22Rv1 (cell line): Measurements from ENCODE around the gene KLHL12.

Source experiments
- ZFX ChIP-seq: fragments of 450-650 bp; IDR thresholded peaks from 2 replicates; pipeline ENCODE4 v1.6.1; 2017; ENCODE audit warnings: antibody characterized with exemption, borderline replicate concordance
- TF ChIP-seq, protein P1 (sequence below): fragments of 450-650 bp; IDR thresholded peaks from 2 replicates; pipeline ENCODE4 v1.5.1; 2017; ENCODE audit warnings: mild to moderate bottlenecking

DNA sequence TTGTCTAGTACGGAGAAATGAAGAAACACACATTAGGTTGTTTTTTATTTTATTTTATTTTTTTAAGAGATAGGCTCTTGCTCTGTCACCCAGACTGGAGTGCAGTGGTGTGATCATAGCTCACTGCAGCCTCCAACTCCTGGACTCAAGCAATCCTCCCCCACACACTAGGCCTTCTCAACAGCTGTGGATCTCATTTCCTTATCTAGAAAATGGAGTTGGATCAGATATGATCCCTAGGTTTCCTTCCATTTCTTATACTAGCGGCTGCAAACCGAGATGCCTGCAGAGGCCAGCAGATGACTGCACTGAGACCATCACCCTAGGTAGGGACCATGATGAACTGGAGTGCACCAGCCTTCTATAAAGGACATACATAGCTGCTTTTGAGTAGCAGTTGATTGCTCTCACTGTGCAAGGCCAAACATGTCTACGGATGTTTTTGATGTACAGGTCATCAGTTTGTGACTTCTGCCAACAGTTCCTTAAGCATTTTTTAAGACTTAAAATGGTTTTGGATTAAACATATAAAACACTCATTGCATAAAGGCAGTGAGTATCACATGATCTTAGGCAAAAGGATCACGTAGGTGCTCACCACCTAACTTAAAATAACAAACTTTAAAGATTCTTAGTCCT lies 11.4 kb upstream of the KLHL12 start:
- TF ChIP-seq, protein P1, sequence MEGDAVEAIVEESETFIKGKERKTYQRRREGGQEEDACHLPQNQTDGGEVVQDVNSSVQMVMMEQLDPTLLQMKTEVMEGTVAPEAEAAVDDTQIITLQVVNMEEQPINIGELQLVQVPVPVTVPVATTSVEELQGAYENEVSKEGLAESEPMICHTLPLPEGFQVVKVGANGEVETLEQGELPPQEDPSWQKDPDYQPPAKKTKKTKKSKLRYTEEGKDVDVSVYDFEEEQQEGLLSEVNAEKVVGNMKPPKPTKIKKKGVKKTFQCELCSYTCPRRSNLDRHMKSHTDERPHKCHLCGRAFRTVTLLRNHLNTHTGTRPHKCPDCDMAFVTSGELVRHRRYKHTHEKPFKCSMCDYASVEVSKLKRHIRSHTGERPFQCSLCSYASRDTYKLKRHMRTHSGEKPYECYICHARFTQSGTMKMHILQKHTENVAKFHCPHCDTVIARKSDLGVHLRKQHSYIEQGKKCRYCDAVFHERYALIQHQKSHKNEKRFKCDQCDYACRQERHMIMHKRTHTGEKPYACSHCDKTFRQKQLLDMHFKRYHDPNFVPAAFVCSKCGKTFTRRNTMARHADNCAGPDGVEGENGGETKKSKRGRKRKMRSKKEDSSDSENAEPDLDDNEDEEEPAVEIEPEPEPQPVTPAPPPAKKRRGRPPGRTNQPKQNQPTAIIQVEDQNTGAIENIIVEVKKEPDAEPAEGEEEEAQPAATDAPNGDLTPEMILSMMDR, result no peak
- TF ChIP-seq ZFX, result no peak
